ENCODE results near the gene MAD1L1. TPM values are rescaled to one million over a fixed set of nuclear protein-coding genes. Genes with fewer than 3 reads are reported as not detected.

MAD1L1 gene
- total RNA-seq, 1 experiment from 2014 or later = 46.7 TPM

- Histone ChIP-seq H3K4me1 (ENCODE audit: insufficient read depth, low read length, poor library complexity, severe bottlenecking) (no peaks in the 10 kb centered on the region), H3K36me3 (ENCODE audit: insufficient read depth, low read length, poor library complexity, severe bottlenecking) (no peaks in the 10 kb centered on the region), H3K27me3 (replicated peaks; ENCODE audit: insufficient read depth, low read depth, low read length, poor library complexity) (no peaks in the 10 kb centered on the region), H3K27ac (ENCODE audit: low read depth, low read length, poor library complexity, severe bottlenecking) (no peak overlapping the region), H3K4me3 (ENCODE audit: low read depth, low read length, poor library complexity, severe bottlenecking) (no peak overlapping the region), H3K9me3 (ENCODE audit: low read depth, low read length, poor library complexity, severe bottlenecking) (no peaks in the 10 kb centered on the region)
- ChIA-PET POLR2A (ENCODE audit: low non-redundant PET) (no interaction called here), CTCF (no interaction called here)
- BruUV-seq (replicated peaks) = no TSS peak
- intact Hi-C loops (cut with micrococcal nuclease; ENCODE audit: unreplicated experiment) = no loop called here
- no peak for DNase-seq (ENCODE audit: low spot score)
- TF ChIP-seq EZH2 (IDR thresholded peaks at IDR 0.05; ENCODE audit: borderline replicate concordance, low read depth, low read length, poor library complexity, severe bottlenecking) = no peak
- TF ChIP-seq CTCF (conservative IDR thresholded peaks at IDR 0.05; ENCODE audit: low read depth, low read length) = no peak
These were observed 43.4 kb upstream of the MAD1L1 start for GRCh38 chr7:2276107-2276506.

- BruUV-seq (replicated peaks) = no TSS peak
- POLR2A ChIA-PET (ENCODE audit: low non-redundant PET) = no interaction called here
- Histone ChIP-seq H3K36me3 (ENCODE audit: insufficient read depth, low read length, poor library complexity, severe bottlenecking) (no peaks in the 10 kb centered on the region), H3K27ac (ENCODE audit: low read depth, low read length, poor library complexity, severe bottlenecking) (no peak overlapping the region), H3K4me3 (ENCODE audit: low read depth, low read length, poor library complexity, severe bottlenecking) (no peak overlapping the region), H3K4me1 (ENCODE audit: insufficient read depth, low read length, poor library complexity, severe bottlenecking) (no peaks in the 10 kb centered on the region), H3K9me3 (ENCODE audit: low read depth, low read length, poor library complexity, severe bottlenecking) (no peaks in the 10 kb centered on the region), H3K27me3 (replicated peaks; ENCODE audit: insufficient read depth, low read depth, low read length, poor library complexity) (no peaks in the 10 kb centered on the region)
- no peak for TF ChIP-seq CTCF (conservative IDR thresholded peaks at IDR 0.05; ENCODE audit: low read depth, low read length)
- TF ChIP-seq EZH2 (IDR thresholded peaks at IDR 0.05; ENCODE audit: borderline replicate concordance, low read depth, low read length, poor library complexity, severe bottlenecking) = no peak
- intact Hi-C loops (cut with micrococcal nuclease; ENCODE audit: unreplicated experiment) = no loop called here
- CTCF ChIA-PET = no interaction called here
- no peak for DNase-seq (ENCODE audit: low spot score)
These were observed 42.4 kb upstream of the MAD1L1 start for GRCh38 chr7:2275101-2275500.

- H3K27ac ChIP-seq (ENCODE audit: low read depth, low read length, poor library complexity, severe bottlenecking) = no peak overlapping the region
- TF ChIP-seq CTCF (conservative IDR thresholded peaks at IDR 0.05; ENCODE audit: low read depth, low read length) = no peak
- no peak for TF ChIP-seq EZH2 (IDR thresholded peaks at IDR 0.05; ENCODE audit: borderline replicate concordance, low read depth, low read length, poor library complexity, severe bottlenecking)
- no peaks in the 10 kb centered on the region for H3K4me1 ChIP-seq (ENCODE audit: insufficient read depth, low read length, poor library complexity, severe bottlenecking)
- no TSS peak for BruUV-seq (replicated peaks)
- ChIA-PET CTCF (no interaction called here), POLR2A (ENCODE audit: low non-redundant PET) (no interaction called here)
- no peak overlapping the region for H3K4me3 ChIP-seq (ENCODE audit: low read depth, low read length, poor library complexity, severe bottlenecking)
- no peaks in the 10 kb centered on the region for H3K9me3 ChIP-seq (ENCODE audit: low read depth, low read length, poor library complexity, severe bottlenecking)
- no peak for DNase-seq (ENCODE audit: low spot score)
- intact Hi-C loops (cut with micrococcal nuclease; ENCODE audit: unreplicated experiment) = no loop called here
- no peaks in the 10 kb centered on the region for H3K36me3 ChIP-seq (ENCODE audit: insufficient read depth, low read length, poor library complexity, severe bottlenecking)
- no peaks in the 10 kb centered on the region for H3K27me3 ChIP-seq (replicated peaks; ENCODE audit: insufficient read depth, low read depth, low read length, poor library complexity)
These were observed 41.9 kb upstream of the MAD1L1 start for GRCh38 chr7:2274666-2275065.
